Body of pancreas (tissue), 4 donors: ENCODE results near the gene SNX8.

Experiments used
- POLR2A ChIP-seq, 3 donors: fragments of 450-650 bp; IDR thresholded peaks; one replicate each; pipeline ENCODE4 v1.6.1; 2016; ENCODE audit warnings: antibody characterized with exemption in 3 of 3, mild to moderate bottlenecking in 2 of 3
- TF ChIP-seq, protein P1 (sequence below), 7 experiments: fragments of 450-650 bp in 4 of 7; fragments of 200-600 bp in 3 of 7; sonication (generic) in 3 of 7; IDR thresholded peaks; one replicate each; pipeline ENCODE4 v1.5.1; 2016 to 2019; ENCODE audit warnings: antibody characterized with exemption in 7 of 7

DNA sequence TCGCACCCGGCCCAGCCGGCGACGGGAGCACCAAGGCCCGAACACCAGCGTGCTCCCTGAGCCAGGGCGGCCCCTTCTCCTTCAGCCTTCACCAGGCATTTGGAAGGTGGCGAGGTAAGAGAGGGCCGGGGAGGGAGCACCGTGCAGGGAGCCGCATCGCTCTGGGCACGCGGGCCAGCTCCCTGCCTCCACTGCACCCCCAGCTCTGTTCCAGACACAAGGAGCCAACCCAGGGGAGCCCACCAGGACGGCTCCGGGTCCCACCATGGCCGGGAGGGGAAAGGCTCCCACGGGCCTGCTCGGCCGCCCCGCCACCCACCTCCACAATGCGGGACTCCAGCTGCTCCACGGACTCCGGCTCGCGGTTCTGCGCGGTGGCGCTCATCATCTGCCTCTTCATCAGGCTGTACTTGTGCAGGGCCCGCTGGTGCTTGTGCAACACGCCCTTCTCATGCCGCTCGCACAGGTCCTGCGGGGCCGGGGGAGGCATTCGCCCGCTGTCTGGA is 57.1 kb downstream of the SNX8 start:
- TF ChIP-seq, protein P1, sequence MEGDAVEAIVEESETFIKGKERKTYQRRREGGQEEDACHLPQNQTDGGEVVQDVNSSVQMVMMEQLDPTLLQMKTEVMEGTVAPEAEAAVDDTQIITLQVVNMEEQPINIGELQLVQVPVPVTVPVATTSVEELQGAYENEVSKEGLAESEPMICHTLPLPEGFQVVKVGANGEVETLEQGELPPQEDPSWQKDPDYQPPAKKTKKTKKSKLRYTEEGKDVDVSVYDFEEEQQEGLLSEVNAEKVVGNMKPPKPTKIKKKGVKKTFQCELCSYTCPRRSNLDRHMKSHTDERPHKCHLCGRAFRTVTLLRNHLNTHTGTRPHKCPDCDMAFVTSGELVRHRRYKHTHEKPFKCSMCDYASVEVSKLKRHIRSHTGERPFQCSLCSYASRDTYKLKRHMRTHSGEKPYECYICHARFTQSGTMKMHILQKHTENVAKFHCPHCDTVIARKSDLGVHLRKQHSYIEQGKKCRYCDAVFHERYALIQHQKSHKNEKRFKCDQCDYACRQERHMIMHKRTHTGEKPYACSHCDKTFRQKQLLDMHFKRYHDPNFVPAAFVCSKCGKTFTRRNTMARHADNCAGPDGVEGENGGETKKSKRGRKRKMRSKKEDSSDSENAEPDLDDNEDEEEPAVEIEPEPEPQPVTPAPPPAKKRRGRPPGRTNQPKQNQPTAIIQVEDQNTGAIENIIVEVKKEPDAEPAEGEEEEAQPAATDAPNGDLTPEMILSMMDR (IDR thresholded peaks at IDR 0.05) = no peak
- no peak for TF ChIP-seq POLR2A (IDR thresholded peaks at IDR 0.05)
